Pulmonary artery endothelial cell (primary cell): ENCODE data around the gene UPK1B. TPM values are rescaled to one million over a fixed set of nuclear protein-coding genes. Genes with fewer than 3 reads are reported as not detected.
A peak's percentile ranks its signal among the peaks of the same experiment; 100 is the strongest.
"Not testable (repeated sequence)": the region's sequence is repeated elsewhere in the genome, so short reads cannot be mapped to it uniquely, and the experiment has no call there.

ENCODE experiments used
- DNase-seq: peaks from one replicate; pipeline ENCODE4 v3.0.0-alpha.2; 2011; ENCODE audit warnings: low read depth, low spot score
- total RNA-seq: library from RNA; depleted of rRNA; stranded (reverse); fragments of >200 nt; gene quantifications from 2 replicates; pipeline ENCODE4 v1.2.3, GENCODE V29; 2014

The UPK1B gene
- total RNA-seq, 1 donor from 2014 or later, result not detected

DNA sequence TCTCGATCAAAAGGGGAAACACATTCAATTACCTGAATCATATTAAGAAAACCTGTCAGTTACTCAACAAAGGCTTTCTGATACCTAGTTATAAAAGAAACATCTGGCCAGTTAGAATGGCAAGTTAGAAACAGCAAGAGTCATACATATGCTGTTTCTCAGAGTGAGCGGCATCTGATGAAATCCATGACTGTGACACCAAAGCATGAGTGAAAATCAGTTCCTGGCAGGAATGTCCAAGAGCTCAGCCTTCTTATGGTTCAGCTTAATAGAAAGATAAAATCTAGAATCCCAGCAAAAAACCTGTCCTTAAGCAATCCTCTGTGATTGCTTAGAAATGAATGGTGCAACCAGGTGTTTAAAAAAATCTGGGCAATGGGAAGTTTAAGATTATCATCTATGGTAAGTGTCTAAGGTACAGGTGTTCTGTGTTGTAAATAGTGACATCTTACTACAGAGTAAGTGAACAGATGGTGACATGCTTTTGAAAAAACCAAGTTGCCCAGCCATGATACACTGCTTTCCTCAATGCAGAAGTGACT, 48.5 kb downstream of the UPK1B start:
- no peak for DNase-seq

- no peak for DNase-seq
Observed at GRCh38 chr3:119222391-119222790, 49.0 kb downstream of the UPK1B start.

GRCh38 chr3:119223511-119223910, 50.1 kb downstream of the UPK1B start:
- no peak for DNase-seq

DNA sequence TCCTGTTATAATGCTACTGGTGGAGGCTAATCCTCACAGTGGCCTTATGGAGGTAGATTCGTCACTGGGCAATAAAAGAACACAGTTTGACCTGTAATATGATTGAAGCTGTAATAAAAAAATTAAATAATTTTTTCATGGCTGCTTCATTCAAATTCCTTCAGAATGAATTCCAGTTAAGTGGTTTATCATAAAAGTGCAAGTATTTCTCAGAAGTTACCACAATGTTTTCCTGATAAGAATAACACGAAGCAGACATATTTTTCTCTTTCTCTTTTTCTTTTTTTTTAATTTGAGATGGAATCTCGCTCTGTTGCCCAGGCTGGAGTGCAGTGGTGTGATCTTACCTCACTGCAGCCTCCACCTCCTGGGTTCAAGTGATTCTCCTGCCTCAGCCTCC, 51.7 kb downstream of the UPK1B start:
- no peak for DNase-seq

GRCh38 chr3:119227070-119227850, 53.9 kb downstream of the UPK1B start:
- no peak for DNase-seq

- DNase-seq, result no peak
Observed at GRCh38 chr3:119228373-119229145, 55.2 kb downstream of the UPK1B start.

- DNase-seq, result no peak
Observed at GRCh38 chr3:119229190-119229589, 55.8 kb downstream of the UPK1B start.

DNA sequence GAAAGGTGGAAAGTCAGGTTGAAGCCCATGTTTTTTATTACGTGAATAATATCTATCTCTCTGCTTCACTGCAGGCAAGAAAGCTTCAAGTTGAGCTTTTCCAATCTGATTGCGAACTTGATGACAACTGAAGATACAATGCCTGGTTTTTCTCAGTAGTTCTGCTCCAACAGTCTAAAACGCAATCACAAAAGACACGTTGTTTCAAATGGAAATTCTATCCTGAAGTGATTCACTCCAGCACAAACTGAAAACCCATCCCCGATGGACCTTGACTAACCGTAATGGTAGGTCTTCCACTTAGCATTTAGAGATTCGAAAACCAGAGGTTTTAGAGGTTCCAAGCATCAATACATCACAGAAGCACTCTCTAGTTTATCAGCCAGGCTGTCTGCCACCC, 56.7 kb downstream of the UPK1B start:
- DNase-seq, result no peak

GRCh38 chr3:119230745-119231144, 57.3 kb downstream of the UPK1B start:
- no peak for DNase-seq

- DNase-seq, result no peak
Observed at GRCh38 chr3:119234610-119235009, 61.2 kb downstream of the UPK1B start.

- DNase-seq, result no peak
Observed at GRCh38 chr3:119235151-119235550, 61.8 kb downstream of the UPK1B start.

- no peak for DNase-seq
Observed at GRCh38 chr3:119236756-119237155, 63.4 kb downstream of the UPK1B start.

GRCh38 chr3:119237299-119237698, 63.9 kb downstream of the UPK1B start:
- no peak for DNase-seq

GRCh38 chr3:119238363-119238762, 65.0 kb downstream of the UPK1B start:
- DNase-seq, result no peak

DNA sequence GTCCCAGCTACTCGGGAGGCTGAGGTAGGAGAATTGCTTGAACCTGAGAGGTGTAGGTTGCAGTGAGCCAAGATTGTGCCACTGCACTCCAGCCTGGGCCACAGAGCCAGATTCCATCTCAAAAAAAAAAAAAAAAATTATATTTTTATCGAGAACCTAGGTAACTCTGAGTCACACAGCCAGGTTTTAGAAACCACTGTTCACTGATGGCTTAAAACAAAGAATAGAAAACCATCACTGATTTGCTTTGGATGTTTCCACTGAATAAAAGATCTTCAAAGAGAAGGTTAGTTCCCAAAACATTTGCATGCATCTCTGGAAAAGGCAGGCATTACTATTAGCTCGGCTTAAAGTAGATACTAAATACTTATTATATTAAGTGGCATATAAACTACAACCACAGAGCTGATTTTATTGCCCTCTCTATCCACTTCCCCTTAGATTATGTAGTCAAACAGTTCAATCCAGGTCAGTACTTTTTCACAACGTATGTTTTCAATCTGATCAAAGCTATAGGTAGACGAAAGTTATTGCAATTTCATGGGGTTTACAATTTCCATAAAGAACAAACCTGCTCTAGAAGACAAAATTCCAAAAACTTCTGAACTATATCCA, 65.9 kb downstream of the UPK1B start:
- no peak for DNase-seq

GRCh38 chr3:119240101-119240590, 66.7 kb downstream of the UPK1B start:
- no peak for DNase-seq

DNA sequence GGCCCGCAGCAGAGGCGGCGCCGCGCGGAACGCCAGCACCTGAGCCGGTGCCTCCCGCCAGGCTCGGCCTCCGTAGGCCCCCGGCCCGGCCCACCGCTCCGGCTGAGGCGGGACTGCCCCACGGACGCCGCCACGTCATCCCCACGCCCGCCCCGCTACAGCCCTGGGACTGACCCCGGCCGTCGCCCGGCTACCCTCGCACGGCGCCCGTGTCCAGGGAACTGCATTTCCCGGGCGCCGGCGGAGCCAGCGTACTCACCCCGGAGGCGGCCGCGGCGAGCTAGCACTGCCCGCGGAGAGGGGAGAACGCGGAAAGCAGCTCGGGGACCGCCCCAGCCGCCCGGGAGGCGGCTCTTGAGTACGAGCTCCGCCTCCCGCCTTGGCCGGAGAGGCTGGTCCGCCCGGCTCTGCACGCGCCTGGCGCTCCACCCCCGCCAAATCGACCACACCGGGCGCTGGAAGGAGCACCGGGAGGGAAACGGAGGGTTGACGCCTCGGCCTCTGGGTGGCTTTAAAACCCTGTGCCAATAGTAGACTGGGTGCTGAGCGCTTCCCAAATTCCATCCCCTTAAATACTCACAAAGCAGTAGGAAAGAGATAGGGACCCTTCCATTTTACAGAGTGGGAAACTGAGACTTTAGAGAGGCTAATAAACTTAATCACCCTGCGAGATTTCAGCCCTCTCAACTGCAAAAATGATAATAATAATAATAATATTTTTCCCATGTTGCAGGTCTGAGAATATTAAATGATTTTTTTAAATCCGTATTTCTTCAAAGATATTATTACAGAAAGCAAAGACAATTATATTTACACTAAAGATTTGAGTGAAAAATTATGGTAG, 67.4 kb downstream of the UPK1B start, which contains the start of gene B4GALT4:
B4GALT4 (minus strand) TSS at position 288 of the 844 bp plus-strand sequence. CDS start 10,779 bp downstream, outside the sequence.
- peak; percentile 46 for DNase-seq

DNA sequence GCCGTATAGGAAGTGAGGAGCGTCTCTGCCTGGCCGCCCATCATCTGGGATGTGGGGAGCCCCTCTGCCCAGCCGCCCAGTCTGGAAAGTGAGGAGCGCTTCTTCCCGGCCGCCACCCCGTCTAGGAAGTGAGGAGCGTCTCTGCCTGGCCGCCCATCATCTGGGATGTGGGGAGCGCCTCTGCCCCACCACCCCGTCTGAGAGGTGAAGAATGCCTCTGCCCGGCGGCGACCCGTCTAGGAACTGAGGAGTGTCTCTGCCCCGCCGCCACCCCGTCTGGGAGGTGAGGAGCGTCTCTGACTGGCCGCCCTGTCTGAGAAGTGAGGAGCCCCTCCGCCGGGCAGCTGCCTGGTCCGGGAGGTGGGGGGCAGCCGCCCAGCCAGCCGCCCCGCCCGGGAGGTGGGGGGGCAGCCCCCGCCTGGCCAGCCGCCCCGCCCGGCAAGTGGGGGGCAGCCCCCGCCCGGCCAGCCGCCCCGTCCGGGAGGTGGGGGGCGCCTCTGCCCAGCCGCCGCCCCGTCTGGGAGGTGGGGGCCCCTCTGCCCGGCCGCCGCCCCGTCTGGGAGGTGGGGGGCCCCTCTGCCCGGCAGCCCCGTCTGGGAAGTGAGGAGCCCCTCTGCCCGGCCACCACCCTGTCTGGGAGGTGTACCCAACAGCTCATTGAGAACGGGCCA, 69.1 kb downstream of the UPK1B start:
- DNase-seq, result not testable (repeated sequence)

DNA sequence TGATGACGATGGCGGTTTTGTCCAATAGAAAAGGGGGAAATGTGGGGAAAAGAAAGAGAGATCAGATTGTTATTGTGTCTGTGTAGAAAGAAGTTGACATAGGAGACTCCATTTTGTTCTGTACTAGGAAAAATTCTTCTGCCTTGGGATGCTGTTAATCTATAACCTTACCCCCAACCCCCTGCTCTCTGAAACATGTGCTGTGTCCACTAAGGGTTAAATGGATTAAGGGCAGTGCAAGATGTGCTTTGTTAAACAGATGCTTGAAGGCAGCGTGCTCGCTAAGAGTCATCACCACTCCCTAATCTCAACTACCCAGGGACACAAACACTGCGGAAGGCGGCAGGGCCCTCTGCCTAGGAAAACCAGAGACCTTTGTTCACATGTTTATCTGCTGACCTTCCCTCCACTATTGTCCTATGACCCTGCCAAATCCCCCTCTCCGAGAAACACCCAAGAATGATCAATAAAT, 69.7 kb downstream of the UPK1B start:
- not testable (repeated sequence) for DNase-seq

- no peak for DNase-seq
Observed at GRCh38 chr3:119243712-119244111, 70.3 kb downstream of the UPK1B start.
